HG02763 (cell line): ENCODE results near the gene RFK.
"Not testable (repeated sequence)": the region's sequence is repeated elsewhere in the genome, so short reads cannot be mapped to it uniquely, and the experiment has no call there.

Experiments
- ATAC-seq: cut with Tn5 transposase; IDR thresholded peaks from one replicate; pipeline ENCODE4 v1.9.1; 2021; ENCODE audit warnings: mild to moderate bottlenecking, moderate library complexity; ENCODE audit not compliant: unreplicated experiment

The RFK gene

GRCh38 chr9:76372336-76372735 lies 21.9 kb downstream of the RFK start:
- ATAC-seq, result no peak

- ATAC-seq, result no peak
Measured at GRCh38 chr9:76371901-76372300, 22.3 kb downstream of the RFK start.

- ATAC-seq, result no peak
Measured at GRCh38 chr9:76370396-76371023, 23.7 kb downstream of the RFK start.

GRCh38 chr9:76369583-76369982 lies 24.6 kb downstream of the RFK start:
- no peak for ATAC-seq

- ATAC-seq, result no peak
Measured at GRCh38 chr9:76366275-76366674, 28.0 kb downstream of the RFK start.

- no peak for ATAC-seq
Measured at GRCh38 chr9:76365028-76365427, 29.2 kb downstream of the RFK start.

- ATAC-seq, result no peak
Measured at GRCh38 chr9:76363032-76363395, 31.2 kb downstream of the RFK start.

- not testable (repeated sequence) for ATAC-seq
Measured at GRCh38 chr9:76362332-76363031, 31.7 kb downstream of the RFK start.

- ATAC-seq, result no peak
Measured at GRCh38 chr9:76359766-76360165, 34.5 kb downstream of the RFK start.

- no peak for ATAC-seq
Measured at GRCh38 chr9:76359365-76359764, 34.9 kb downstream of the RFK start.

GRCh38 chr9:76358628-76359280 lies 35.5 kb downstream of the RFK start:
- no peak for ATAC-seq

GRCh38 chr9:76357555-76357954 lies 36.7 kb downstream of the RFK start:
- no peak for ATAC-seq

GRCh38 chr9:76355886-76356285 lies 38.3 kb downstream of the RFK start:
- ATAC-seq, result no peak

GRCh38 chr9:76354221-76354620 lies 40.0 kb downstream of the RFK start:
- ATAC-seq, result no peak

GRCh38 chr9:76353280-76353679 lies 40.9 kb downstream of the RFK start:
- no peak for ATAC-seq

- ATAC-seq, result no peak
Measured at GRCh38 chr9:76352026-76352620, 42.1 kb downstream of the RFK start.

- no peak for ATAC-seq
Measured at GRCh38 chr9:76351006-76351405, 43.2 kb downstream of the RFK start.

GRCh38 chr9:76349865-76350264 lies 44.4 kb downstream of the RFK start:
- ATAC-seq, result no peak

GRCh38 chr9:76342858-76343257 lies 51.4 kb downstream of the RFK start:
- no peak for ATAC-seq

GRCh38 chr9:76342201-76342600 lies 52.0 kb downstream of the RFK start:
- no peak for ATAC-seq

GRCh38 chr9:76341616-76342015 lies 52.6 kb downstream of the RFK start:
- no peak for ATAC-seq

GRCh38 chr9:76338418-76338817 lies 55.8 kb downstream of the RFK start:
- ATAC-seq, result no peak
